IMR-90 (cell line): ENCODE data around the gene TCOF1. TPM values are rescaled to one million over a fixed set of nuclear protein-coding genes. Genes with fewer than 3 reads are reported as not detected.

ENCODE experiments used
- ATAC-seq: fragments of 200-7000 bp; cut with Tn5 transposase; 2 replicates; pipeline ENCODE4 v1.9.1; 2020; ENCODE audit warnings: low read depth, mild to moderate bottlenecking, moderate library complexity
- BruUV-seq: library from RNA; stranded (reverse); fragments of 400-500 nt; replicated peaks from 2 replicates; lab custom pipeline; 2021; lab: Mats Ljungman, UMichigan
- CTCF ChIA-PET: fragments of 300-600 bp; formaldehyde crosslinking; extraction: SDS; loops from one replicate; lab custom pipeline; 2021; ENCODE audit warnings: antibody characterized with exemption; lab: Yijun Ruan, JAX
- POLR2A ChIA-PET: fragments of 300-600 bp; sonication (Branson Sonifier 250); formaldehyde crosslinking; loops from one replicate; lab custom pipeline; 2022; ENCODE audit warnings: antibody characterized with exemption; ENCODE audit not compliant: unreplicated experiment; lab: Charles Lee
- DNase-seq: peaks from one replicate; pipeline ENCODE4 v3.0.0; 2013
- H2AFZ ChIP-seq: replicated peaks from 2 replicates; pipeline ENCODE3; 2013; ENCODE audit warnings: low read length, mild to moderate bottlenecking; ENCODE audit not compliant: poor library complexity
- H2AK5ac ChIP-seq: 2 replicates; pipeline ENCODE4 v1.6.1; 2013; ENCODE audit warnings: low read depth, low read length, inconsistent platforms
- H2AK9ac ChIP-seq: replicated peaks from 2 replicates; pipeline ENCODE3; 2013; ENCODE audit warnings: mild to moderate bottlenecking, low read depth, low read length, moderate library complexity; ENCODE audit not compliant: poor library complexity
- H2BK120ac ChIP-seq: 2 replicates; pipeline ENCODE4 v1.6.1; 2013; ENCODE audit warnings: low read depth, low read length, inconsistent platforms
- H2BK15ac ChIP-seq: 3 replicates; pipeline ENCODE4 v1.6.1; 2013; ENCODE audit warnings: low read depth, low read length, inconsistent platforms
- H2BK20ac ChIP-seq: 2 replicates; pipeline ENCODE4 v1.6.1; 2013; ENCODE audit warnings: low read depth, mild to moderate bottlenecking, inconsistent platforms, low read length, moderate library complexity
- H2BK5ac ChIP-seq: 2 replicates; pipeline ENCODE4 v1.6.1; 2013; ENCODE audit warnings: mild to moderate bottlenecking, low read depth, low read length, inconsistent platforms; ENCODE audit not compliant: poor library complexity, severe bottlenecking
- H3K14ac ChIP-seq: replicated peaks from 2 replicates; pipeline ENCODE4 v1.6.1; 2013; ENCODE audit warnings: low read depth, low read length, inconsistent platforms
- H3K18ac ChIP-seq: 2 replicates; pipeline ENCODE4 v1.6.1; 2013; ENCODE audit warnings: low read depth, low read length, control low read depth
- H3K23ac ChIP-seq: 2 replicates; pipeline ENCODE4 v1.6.1; 2013; ENCODE audit warnings: low read depth, low read length, inconsistent platforms
- H3K27ac ChIP-seq: 2 replicates; pipeline ENCODE4 v1.5.1; 2013; ENCODE audit warnings: mild to moderate bottlenecking, control low read depth, low read length; ENCODE audit not compliant: insufficient read depth
- H3K27me3 ChIP-seq: 2 replicates; pipeline ENCODE4 v1.6.1; 2013; ENCODE audit warnings: low read length; ENCODE audit not compliant: control insufficient read depth, insufficient read depth
- H3K36me3 ChIP-seq: 2 replicates; pipeline ENCODE4 v1.6.1; 2013; ENCODE audit warnings: low read length, mixed read lengths; ENCODE audit not compliant: control insufficient read depth, insufficient read depth
- H3K4ac ChIP-seq: 2 replicates; pipeline ENCODE4 v1.6.1; 2013; ENCODE audit warnings: low read depth, low read length, inconsistent platforms
- H3K4me1 ChIP-seq: 2 replicates; pipeline ENCODE4 v1.6.1; 2013; ENCODE audit warnings: low read length, mixed read lengths; ENCODE audit not compliant: control insufficient read depth, insufficient read depth
- H3K4me2 ChIP-seq: 2 replicates; pipeline ENCODE4 v1.6.1; 2013; ENCODE audit warnings: low read depth, mild to moderate bottlenecking, control low read depth, low read length, moderate library complexity
- H3K4me3 ChIP-seq: 2 replicates; pipeline ENCODE4 v1.5.1; 2013; ENCODE audit warnings: low read depth, mild to moderate bottlenecking, control low read depth, low read length, moderate library complexity; ENCODE audit not compliant: insufficient read depth
- H3K56ac ChIP-seq: 2 replicates; pipeline ENCODE4 v1.6.1; 2013; ENCODE audit warnings: low read length, inconsistent platforms; ENCODE audit not compliant: insufficient read depth; ENCODE audit errors: extremely low read depth
- H3K79me1 ChIP-seq, 2 experiments: 2 replicates each; pipeline ENCODE4 v1.6.1; 2013; ENCODE audit warnings: low read length in 2 of 2, inconsistent platforms in 1 of 2, low read depth in 1 of 2
- H3K9ac ChIP-seq: 2 replicates; pipeline ENCODE4 v1.6.1; 2013; ENCODE audit warnings: low read depth, low read length, control low read depth
- H3K9me1 ChIP-seq: 2 replicates; pipeline ENCODE4 v1.6.1; 2013; ENCODE audit warnings: low read length, inconsistent platforms; ENCODE audit not compliant: insufficient read depth
- H3K9me3 ChIP-seq: 2 replicates; pipeline ENCODE4 v1.6.1; 2013; ENCODE audit warnings: low read length; ENCODE audit not compliant: control insufficient read depth, insufficient read depth
- H4K20me1 ChIP-seq: 2 replicates; pipeline ENCODE4 v1.6.1; 2013; ENCODE audit warnings: low read length, inconsistent platforms; ENCODE audit not compliant: insufficient read depth
- H4K5ac ChIP-seq: 2 replicates; pipeline ENCODE4 v1.6.1; 2013; ENCODE audit warnings: mild to moderate bottlenecking, low read depth, low read length, control low read depth
- H4K8ac ChIP-seq, 2 experiments: 2 replicates each; pipeline ENCODE4 v1.6.1; 2013; ENCODE audit warnings: low read depth in 2 of 2, low read length in 2 of 2, control low read depth in 1 of 2, inconsistent platforms in 1 of 2
- H4K91ac ChIP-seq: 2 replicates; pipeline ENCODE4 v1.6.1; 2013; ENCODE audit warnings: low read depth, low read length, inconsistent platforms; ENCODE audit not compliant: insufficient read depth
- CEBPB ChIP-seq: IDR thresholded peaks from 2 replicates; pipeline ENCODE4 v1.6.1; 2012; ENCODE audit warnings: low read depth, low read length, improper control_type of control experiment
- MXI1 ChIP-seq: IDR thresholded peaks from 2 replicates; pipeline ENCODE4 v1.6.1; 2012; ENCODE audit warnings: low read depth, mild to moderate bottlenecking, low read length, moderate library complexity, borderline replicate concordance
- NFE2L2 ChIP-seq: fragments of 150-350 bp; IDR thresholded peaks from 2 replicates; pipeline ENCODE4 v1.6.1; 2016; ENCODE audit warnings: low read depth, mild to moderate bottlenecking, low read length
- POLR2A ChIP-seq: IDR thresholded peaks from 2 replicates; pipeline ENCODE4 v1.6.1; 2012; ENCODE audit warnings: mild to moderate bottlenecking, low read depth, low read length
- RAD21 ChIP-seq: IDR thresholded peaks from 2 replicates; pipeline ENCODE4 v1.6.1; 2012; ENCODE audit warnings: low read length, improper control_type of control experiment
- RCOR1 ChIP-seq: IDR thresholded peaks from 2 replicates; pipeline ENCODE4 v1.6.1; 2012; ENCODE audit warnings: mild to moderate bottlenecking, low read length, improper control_type of control experiment; ENCODE audit not compliant: insufficient replicate concordance
- RFX5 ChIP-seq: IDR thresholded peaks from 2 replicates; pipeline ENCODE4 v1.8.0; 2012; ENCODE audit warnings: low read depth, mild to moderate bottlenecking, low read length, moderate library complexity
- SMC3 ChIP-seq: fragments of 150-350 bp; IDR thresholded peaks from 2 replicates; pipeline ENCODE4 v1.6.1; 2016; ENCODE audit warnings: low read depth, mild to moderate bottlenecking, antibody characterized with exemption, low read length, moderate library complexity
- WGBS, 2 experiments: methylation state at CpG; one replicate each; pipeline versions ENCODE4 v1.1.5 to v1.1.7; 2013; ENCODE audit warnings: missing lambda C conversion rate in 2 of 2; ENCODE audit not compliant: insufficient read length in 1 of 2; ENCODE audit errors: extremely low coverage in 2 of 2; 5-methylcytosine and 5-hydroxymethylcytosine counted together
- dilution Hi-C: fragments of 300-500 bp; cut with HindIII; formaldehyde crosslinking; loops from one replicate; pipeline ENCODE4 v1.14.3; 2018; ENCODE audit warnings: low sequenced_read_pairs; ENCODE audit not compliant: unreplicated experiment
- in situ Hi-C: fragments of 300-500 bp; cut with MboI; formaldehyde crosslinking; loops from 3 replicates; pipeline ENCODE4 v1.14.3; 2019; ENCODE audit warnings: low sequenced_read_pairs, inconsistent platforms, mixed read lengths
- intact Hi-C: fragments of 100-400 bp; cut with micrococcal nuclease; formaldehyde crosslinking; loops from 2 replicates; pipeline ENCODE4 v1.10.0; 2022
- polyA plus RNA-seq, 3 experiments: library from polyadenylated mRNA; depleted of rRNA; stranded (reverse); fragments of >200 nt; gene quantifications; 2 replicates each; pipeline ENCODE4 v1.2.3, GENCODE V29; 2012; ENCODE audit warnings: low replicate concordance in 1 of 3
- total RNA-seq: library from RNA; depleted of rRNA; stranded (reverse); fragments of >200 nt; gene quantifications from 2 replicates; pipeline ENCODE4 v1.2.3, GENCODE V29; 2012
- TF ChIP-seq, protein P1 (sequence below): fragments of 150-350 bp; IDR thresholded peaks from 2 replicates; pipeline ENCODE4 v1.6.1; 2017; ENCODE audit warnings: mild to moderate bottlenecking, antibody characterized with exemption, low read length, low read depth
- TF ChIP-seq, protein P2 (sequence below): conservative IDR thresholded peaks from 2 replicates; pipeline ENCODE4 v1.5.1; 2012; ENCODE audit warnings: mild to moderate bottlenecking, low read depth, low read length, improper control_type of control experiment

Gene TCOF1
- total and polyA plus RNA-seq, 2 of the 4 experiments (the other 2 are of a cell fraction), result 18.2 to 19.7 TPM

GRCh38 chr5:150363185-150363584, 5.7 kb downstream of the TCOF1 start:
- no peak overlapping the region for H4K5ac ChIP-seq
- no peaks in the 10 kb centered on the region for H3K9me3 ChIP-seq
- peak overlapping the region; percentile 25 for H2AK9ac ChIP-seq
- no peak for DNase-seq
- H3K9me1 ChIP-seq, result peaks cover 6% of the 10 kb centered on the region
- no peak overlapping the region for H2BK120ac ChIP-seq
- H3K36me3 ChIP-seq, result peaks cover 53% of the 10 kb centered on the region
- H2AK5ac ChIP-seq, result no peak overlapping the region
- H3K56ac ChIP-seq, result no peak overlapping the region
- no peak overlapping the region for H3K9ac ChIP-seq
- no peak overlapping the region for H3K4me2 ChIP-seq
- no peak overlapping the region for H4K91ac ChIP-seq
- peaks cover 30 to 47% of the 10 kb centered on the region in 2 experiments for H3K79me1 ChIP-seq
- H3K4ac ChIP-seq, result no peak overlapping the region
- BruUV-seq, result no TSS peak
- no peak overlapping the region for H3K4me3 ChIP-seq
- TF ChIP-seq RFX5, result no peak
- TF ChIP-seq, protein P1, sequence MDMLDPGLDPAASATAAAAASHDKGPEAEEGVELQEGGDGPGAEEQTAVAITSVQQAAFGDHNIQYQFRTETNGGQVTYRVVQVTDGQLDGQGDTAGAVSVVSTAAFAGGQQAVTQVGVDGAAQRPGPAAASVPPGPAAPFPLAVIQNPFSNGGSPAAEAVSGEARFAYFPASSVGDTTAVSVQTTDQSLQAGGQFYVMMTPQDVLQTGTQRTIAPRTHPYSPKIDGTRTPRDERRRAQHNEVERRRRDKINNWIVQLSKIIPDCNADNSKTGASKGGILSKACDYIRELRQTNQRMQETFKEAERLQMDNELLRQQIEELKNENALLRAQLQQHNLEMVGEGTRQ, result no peak
- no peak for TF ChIP-seq RAD21
- no peak for TF ChIP-seq MXI1
- TF ChIP-seq RCOR1, result no peak
- TF ChIP-seq CEBPB, result no peak
- TF ChIP-seq POLR2A, result no peak
- TF ChIP-seq, protein P2, sequence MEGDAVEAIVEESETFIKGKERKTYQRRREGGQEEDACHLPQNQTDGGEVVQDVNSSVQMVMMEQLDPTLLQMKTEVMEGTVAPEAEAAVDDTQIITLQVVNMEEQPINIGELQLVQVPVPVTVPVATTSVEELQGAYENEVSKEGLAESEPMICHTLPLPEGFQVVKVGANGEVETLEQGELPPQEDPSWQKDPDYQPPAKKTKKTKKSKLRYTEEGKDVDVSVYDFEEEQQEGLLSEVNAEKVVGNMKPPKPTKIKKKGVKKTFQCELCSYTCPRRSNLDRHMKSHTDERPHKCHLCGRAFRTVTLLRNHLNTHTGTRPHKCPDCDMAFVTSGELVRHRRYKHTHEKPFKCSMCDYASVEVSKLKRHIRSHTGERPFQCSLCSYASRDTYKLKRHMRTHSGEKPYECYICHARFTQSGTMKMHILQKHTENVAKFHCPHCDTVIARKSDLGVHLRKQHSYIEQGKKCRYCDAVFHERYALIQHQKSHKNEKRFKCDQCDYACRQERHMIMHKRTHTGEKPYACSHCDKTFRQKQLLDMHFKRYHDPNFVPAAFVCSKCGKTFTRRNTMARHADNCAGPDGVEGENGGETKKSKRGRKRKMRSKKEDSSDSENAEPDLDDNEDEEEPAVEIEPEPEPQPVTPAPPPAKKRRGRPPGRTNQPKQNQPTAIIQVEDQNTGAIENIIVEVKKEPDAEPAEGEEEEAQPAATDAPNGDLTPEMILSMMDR, result no peak
- TF ChIP-seq NFE2L2, result no peak
- no peak for TF ChIP-seq SMC3
- intact Hi-C loops (no loop called here), dilution Hi-C loops (no loop called here), in situ Hi-C loops (no loop called here)
- no CpG with 5 or more reads among the region's 2 CpGs for whole genome bisulfite sequencing, 2 experiments
- no peak overlapping the region for H3K27ac ChIP-seq
- H2BK5ac ChIP-seq, result no peak overlapping the region
- H2BK15ac ChIP-seq, result no peak overlapping the region
- H4K20me1 ChIP-seq, result peaks cover 7% of the 10 kb centered on the region
- ChIA-PET POLR2A (no interaction called here), CTCF (no interaction called here)
- H2BK20ac ChIP-seq, result no peak overlapping the region
- H3K4me1 ChIP-seq, result peaks cover 4% of the 10 kb centered on the region
- H3K23ac ChIP-seq, result no peak overlapping the region
- H3K14ac ChIP-seq, result no peak overlapping the region
- no peaks in the 10 kb centered on the region for H3K27me3 ChIP-seq
- no peak overlapping the region for H4K8ac ChIP-seq
- H3K18ac ChIP-seq, result no peak overlapping the region
- no peak overlapping the region for H2AFZ ChIP-seq
- no peak for ATAC-seq
